ENCODE measurements around the gene HHLA2. TPM values are rescaled to one million over a fixed set of nuclear protein-coding genes. Genes with fewer than 3 reads are reported as not detected.
"Not testable (repeated sequence)": the region's sequence is repeated elsewhere in the genome, so short reads cannot be mapped to it uniquely, and the experiment has no call there.

HHLA2 gene
- total RNA-seq, 4 donors from 2014 or later = not detected

GRCh38 chr3:108285176-108285575, 11.2 kb upstream of the HHLA2 start:
- no peaks in the 10 kb centered on the region for H3K4me1 ChIP-seq
- 67 to 75% methylated on average over 1 of the region's 1 CpG for WGBS, 2 donors (ENCODE audit: low coverage in 1 of 2)
- no peaks in the 10 kb centered on the region for H3K36me3 ChIP-seq
- peaks cover 0 to under 1% (median 0%) of the 10 kb centered on the region in 3 donors for H3K9me3 ChIP-seq
- TF ChIP-seq CTCF (IDR thresholded peaks at IDR 0.05) = no peak
- no peak for TF ChIP-seq POLR2A (IDR thresholded peaks at IDR 0.05)
- no peak for TF ChIP-seq EP300 (IDR thresholded peaks at IDR 0.05)
- no peak for TF ChIP-seq POLR2AphosphoS5 (IDR thresholded peaks at IDR 0.05)
- no peak overlapping the region for H3K27ac ChIP-seq
- H3K4me3 ChIP-seq = no peak overlapping the region
- H3K27me3 ChIP-seq = no peaks in the 10 kb centered on the region
- no peak for ATAC-seq

DNA sequence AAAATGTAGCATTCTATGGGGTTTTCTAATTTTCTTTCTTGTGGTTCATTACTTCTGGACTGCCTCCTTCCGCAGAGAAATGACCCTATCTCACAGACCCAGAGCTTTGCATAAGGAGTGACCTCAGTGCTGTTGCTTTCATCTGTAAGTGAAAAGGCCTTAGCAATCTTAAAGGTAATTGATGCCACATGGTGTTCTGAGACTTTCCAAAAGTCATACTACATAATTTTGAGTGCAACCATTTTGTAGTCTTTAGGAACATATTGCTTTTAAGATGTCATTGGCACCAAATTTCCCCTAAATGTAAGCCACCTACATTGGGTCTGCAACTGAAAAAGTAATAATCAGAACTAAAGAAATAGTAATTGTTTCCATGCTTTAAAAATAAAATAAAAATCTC, 9.2 kb upstream of the HHLA2 start:
- Histone ChIP-seq H3K4me3 (no peak overlapping the region), H3K9me3 (peaks cover 0 to 5% (median 0%) of the 10 kb centered on the region in 3 donors), H3K36me3 (no peaks in the 10 kb centered on the region), H3K27me3 (no peaks in the 10 kb centered on the region), H3K27ac (no peak overlapping the region), H3K4me1 (no peaks in the 10 kb centered on the region)
- TF ChIP-seq EP300 (IDR thresholded peaks at IDR 0.05) = no peak
- TF ChIP-seq CTCF (IDR thresholded peaks at IDR 0.05) = no peak
- TF ChIP-seq POLR2AphosphoS5 (IDR thresholded peaks at IDR 0.05) = no peak
- no peak for TF ChIP-seq POLR2A (IDR thresholded peaks at IDR 0.05)
- ATAC-seq = no peak
- WGBS, 2 donors (ENCODE audit: low coverage in 1 of 2) = 0% methylated on average over 1 of the region's 1 CpG

GRCh38 chr3:108288193-108288592, 8.2 kb upstream of the HHLA2 start:
- not testable (repeated sequence) for H3K27me3 ChIP-seq, H3K4me3 ChIP-seq, H3K36me3 ChIP-seq, ATAC-seq, H3K27ac ChIP-seq, H3K4me1 ChIP-seq, H3K9me3 ChIP-seq
- 87 to 91% methylated on average over 4 to 6 of the region's 6 CpGs for WGBS, 2 donors (ENCODE audit: low coverage in 1 of 2)

DNA sequence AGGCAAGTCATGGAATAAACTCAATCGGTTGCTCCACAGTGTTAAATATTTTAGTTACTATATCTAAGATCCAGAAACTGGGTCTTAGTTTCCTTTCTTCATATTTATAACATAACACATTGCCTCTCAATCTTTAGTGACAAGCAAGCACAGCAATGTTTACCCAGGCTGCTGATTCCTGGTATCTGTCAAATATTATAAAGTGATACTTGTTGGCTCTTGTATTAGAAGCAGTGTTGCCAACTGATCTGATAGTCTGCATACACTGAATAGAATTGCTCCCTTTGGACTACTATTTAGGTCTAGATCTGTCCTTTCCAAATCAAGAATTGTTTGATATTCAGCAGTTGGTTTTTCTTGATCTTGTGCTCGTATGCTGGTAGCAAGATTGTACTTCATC, 7.2 kb upstream of the HHLA2 start:
- TF ChIP-seq EP300 (IDR thresholded peaks at IDR 0.05) (no peak), POLR2AphosphoS5 (IDR thresholded peaks at IDR 0.05) (no peak), POLR2A (IDR thresholded peaks at IDR 0.05) (no peak), CTCF (IDR thresholded peaks at IDR 0.05) (no peak)
- H3K9me3 ChIP-seq = peaks cover 0 to 5% (median 0%) of the 10 kb centered on the region in 3 donors
- WGBS, 2 donors (ENCODE audit: low coverage in 1 of 2) = 37 to 45% methylated on average over 2 of the region's 2 CpGs
- no peaks in the 10 kb centered on the region for H3K4me1 ChIP-seq
- no peaks in the 10 kb centered on the region for H3K36me3 ChIP-seq
- H3K27ac ChIP-seq = no peak overlapping the region
- ATAC-seq = no peak
- H3K4me3 ChIP-seq = no peak overlapping the region
- H3K27me3 ChIP-seq = no peaks in the 10 kb centered on the region

DNA sequence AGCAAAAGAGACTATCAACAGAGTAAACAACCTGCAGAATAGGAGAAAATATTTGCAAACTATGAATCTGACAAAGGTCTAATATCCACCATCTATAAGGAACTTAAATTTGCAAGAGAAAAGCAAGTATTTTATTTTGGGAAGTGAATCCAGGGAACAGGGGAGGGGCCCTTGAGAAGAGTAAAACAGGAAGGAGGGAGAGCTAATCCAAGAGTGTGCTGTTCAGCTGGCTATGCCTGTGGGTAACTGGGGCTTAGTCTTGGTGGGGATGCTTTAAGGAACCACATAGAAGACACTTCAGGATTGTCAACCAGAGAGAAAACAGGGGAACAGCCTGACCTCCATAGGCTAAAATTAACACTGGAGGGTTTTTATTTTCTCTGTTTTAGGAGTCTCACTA, 3.9 kb upstream of the HHLA2 start:
- ATAC-seq = no peak
- H3K4me3 ChIP-seq = no peak overlapping the region
- H3K9me3 ChIP-seq = peaks cover 0 to 5% (median 0%) of the 10 kb centered on the region in 3 donors
- no peak overlapping the region for H3K27ac ChIP-seq
- no peak for TF ChIP-seq EP300 (IDR thresholded peaks at IDR 0.05)
- no peak for TF ChIP-seq POLR2A (IDR thresholded peaks at IDR 0.05)
- no peak for TF ChIP-seq CTCF (IDR thresholded peaks at IDR 0.05)
- no peak for TF ChIP-seq POLR2AphosphoS5 (IDR thresholded peaks at IDR 0.05)
- H3K27me3 ChIP-seq = no peaks in the 10 kb centered on the region
- H3K4me1 ChIP-seq = peaks cover 0 to under 1% (median 0%) of the 10 kb centered on the region in 3 donors
- no peaks in the 10 kb centered on the region for H3K36me3 ChIP-seq

DNA sequence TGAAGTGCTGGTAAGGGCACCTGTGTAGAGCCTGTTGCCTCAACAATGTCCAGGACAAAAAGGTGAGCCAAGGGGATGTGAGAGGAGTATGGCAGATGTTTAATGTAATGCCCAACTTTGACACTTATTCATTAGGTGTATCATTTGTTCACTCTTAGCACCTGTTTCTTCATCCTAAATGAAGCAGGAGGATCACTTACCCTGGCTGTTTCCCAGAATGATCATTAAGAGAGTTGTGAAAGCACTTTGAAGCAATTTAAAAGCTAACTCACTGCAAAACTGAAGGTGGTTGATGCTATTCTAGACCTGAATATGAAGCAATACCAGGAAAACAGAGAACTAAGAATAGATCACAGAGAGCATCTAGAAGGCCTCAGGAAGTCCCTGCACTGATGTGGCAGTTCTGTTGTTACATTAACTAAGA, 3.4 kb upstream of the HHLA2 start:
- Histone ChIP-seq H3K36me3 (no peaks in the 10 kb centered on the region), H3K27ac (no peak overlapping the region), H3K27me3 (no peaks in the 10 kb centered on the region), H3K4me3 (no peak overlapping the region), H3K9me3 (peaks cover 0 to 5% (median 0%) of the 10 kb centered on the region in 3 donors), H3K4me1 (peaks cover 0 to 5% (median 0%) of the 10 kb centered on the region in 3 donors)
- no peak for ATAC-seq
- TF ChIP-seq POLR2AphosphoS5 (IDR thresholded peaks at IDR 0.05) = no peak

Measured in gastroesophageal sphincter (tissue), 4 donors.